ENCODE results near the gene ERC2.

Gene ERC2

DNA sequence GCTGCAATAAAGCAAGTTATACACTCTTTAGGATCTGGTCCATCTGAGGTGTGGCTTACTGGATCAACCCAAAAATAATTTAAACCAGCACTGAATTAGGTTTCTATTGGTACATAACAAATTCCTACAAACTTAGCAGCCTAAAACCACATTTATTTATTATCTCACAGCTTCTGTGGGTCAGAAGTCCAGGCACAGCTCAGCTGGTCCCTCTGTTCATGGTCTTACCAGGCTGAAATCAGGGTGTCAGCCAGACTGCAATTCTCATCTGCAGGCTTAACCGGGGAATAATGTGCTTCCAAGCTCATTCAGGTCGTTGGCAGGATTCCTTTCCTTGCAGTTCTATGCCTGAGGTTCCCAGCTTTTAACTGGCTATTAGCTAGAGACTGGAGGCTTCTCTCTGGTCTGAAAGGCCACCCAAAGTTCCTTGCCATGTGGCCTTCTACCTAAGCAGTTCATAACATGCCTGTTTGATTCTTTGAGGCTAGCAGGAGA is 503.7 kb downstream of the ERC2 start:
- no peaks in the 10 kb centered on the region for H3K27me3 ChIP-seq
- H3K4me3 ChIP-seq (ENCODE audit: low read depth, low read length): no peak overlapping the region
- H3K9me3 ChIP-seq: no peaks in the 10 kb centered on the region
- TF ChIP-seq, protein P1, sequence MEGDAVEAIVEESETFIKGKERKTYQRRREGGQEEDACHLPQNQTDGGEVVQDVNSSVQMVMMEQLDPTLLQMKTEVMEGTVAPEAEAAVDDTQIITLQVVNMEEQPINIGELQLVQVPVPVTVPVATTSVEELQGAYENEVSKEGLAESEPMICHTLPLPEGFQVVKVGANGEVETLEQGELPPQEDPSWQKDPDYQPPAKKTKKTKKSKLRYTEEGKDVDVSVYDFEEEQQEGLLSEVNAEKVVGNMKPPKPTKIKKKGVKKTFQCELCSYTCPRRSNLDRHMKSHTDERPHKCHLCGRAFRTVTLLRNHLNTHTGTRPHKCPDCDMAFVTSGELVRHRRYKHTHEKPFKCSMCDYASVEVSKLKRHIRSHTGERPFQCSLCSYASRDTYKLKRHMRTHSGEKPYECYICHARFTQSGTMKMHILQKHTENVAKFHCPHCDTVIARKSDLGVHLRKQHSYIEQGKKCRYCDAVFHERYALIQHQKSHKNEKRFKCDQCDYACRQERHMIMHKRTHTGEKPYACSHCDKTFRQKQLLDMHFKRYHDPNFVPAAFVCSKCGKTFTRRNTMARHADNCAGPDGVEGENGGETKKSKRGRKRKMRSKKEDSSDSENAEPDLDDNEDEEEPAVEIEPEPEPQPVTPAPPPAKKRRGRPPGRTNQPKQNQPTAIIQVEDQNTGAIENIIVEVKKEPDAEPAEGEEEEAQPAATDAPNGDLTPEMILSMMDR (IDR thresholded peaks at IDR 0.05; ENCODE audit: low read depth, low read length): no peak
- DNase-seq: no peak
- H3K4me1 ChIP-seq: no peaks in the 10 kb centered on the region
- H3K36me3 ChIP-seq: no peaks in the 10 kb centered on the region

DNA sequence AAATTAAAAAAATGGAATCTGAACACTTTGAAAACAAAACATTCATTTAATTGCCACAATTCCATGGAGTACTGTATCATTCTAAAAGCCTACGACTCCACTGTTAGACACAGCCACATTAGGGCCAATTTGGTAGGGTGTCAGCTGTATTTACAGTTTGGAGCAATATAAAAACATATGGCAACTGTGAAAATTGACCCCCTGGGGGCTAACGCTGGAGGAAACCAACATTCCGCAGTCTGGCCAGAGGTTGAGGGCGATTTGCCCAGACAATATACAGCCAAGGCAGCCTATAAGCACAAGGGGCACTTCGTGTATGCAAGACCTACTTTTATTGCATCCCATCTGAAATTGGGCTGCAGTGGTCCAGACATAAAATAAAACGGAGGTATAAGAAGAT is 504.7 kb downstream of the ERC2 start:
- no peak for DNase-seq
- Histone ChIP-seq H3K4me3 (ENCODE audit: low read depth, low read length) (no peak overlapping the region), H3K36me3 (no peaks in the 10 kb centered on the region), H3K4me1 (no peaks in the 10 kb centered on the region), H3K9me3 (no peaks in the 10 kb centered on the region), H3K27me3 (no peaks in the 10 kb centered on the region)
- TF ChIP-seq, protein P1 (IDR thresholded peaks at IDR 0.05; ENCODE audit: low read depth, low read length): no peak

DNA sequence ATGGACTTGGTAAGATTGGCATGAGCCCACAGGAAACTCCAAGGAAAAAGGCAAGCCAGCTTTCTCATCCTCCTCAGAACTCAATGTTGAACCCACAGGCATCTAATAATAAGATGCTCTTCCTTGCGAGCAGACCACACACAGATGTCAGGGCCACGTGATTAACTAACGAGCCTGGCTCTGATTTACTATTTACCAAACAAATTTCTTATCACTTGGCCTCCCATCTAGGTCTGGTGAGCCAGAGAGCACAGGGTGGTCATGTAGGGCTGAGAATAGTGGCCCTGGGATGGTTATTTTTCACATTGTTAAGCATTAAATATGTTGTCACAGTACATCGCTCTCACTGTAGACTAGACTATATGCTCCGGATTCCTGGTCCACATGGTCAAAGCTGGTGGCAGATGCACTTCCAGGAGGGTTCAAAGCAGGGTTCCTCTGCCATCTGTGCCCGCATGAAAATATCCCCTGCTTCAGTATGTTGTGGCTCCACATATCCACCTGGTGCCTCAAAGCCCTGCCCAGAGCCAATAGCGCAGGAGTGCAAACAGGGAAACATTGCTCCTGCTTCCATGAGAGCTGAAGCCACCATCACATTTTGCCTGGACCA is 508.7 kb downstream of the ERC2 start:
- no peak overlapping the region for H3K4me3 ChIP-seq (ENCODE audit: low read depth, low read length)
- TF ChIP-seq, protein P1 (IDR thresholded peaks at IDR 0.05; ENCODE audit: low read depth, low read length): no peak
- H3K27me3 ChIP-seq: no peaks in the 10 kb centered on the region
- no peaks in the 10 kb centered on the region for H3K4me1 ChIP-seq
- no peaks in the 10 kb centered on the region for H3K9me3 ChIP-seq
- H3K36me3 ChIP-seq: no peaks in the 10 kb centered on the region
- no peak for DNase-seq

DNA sequence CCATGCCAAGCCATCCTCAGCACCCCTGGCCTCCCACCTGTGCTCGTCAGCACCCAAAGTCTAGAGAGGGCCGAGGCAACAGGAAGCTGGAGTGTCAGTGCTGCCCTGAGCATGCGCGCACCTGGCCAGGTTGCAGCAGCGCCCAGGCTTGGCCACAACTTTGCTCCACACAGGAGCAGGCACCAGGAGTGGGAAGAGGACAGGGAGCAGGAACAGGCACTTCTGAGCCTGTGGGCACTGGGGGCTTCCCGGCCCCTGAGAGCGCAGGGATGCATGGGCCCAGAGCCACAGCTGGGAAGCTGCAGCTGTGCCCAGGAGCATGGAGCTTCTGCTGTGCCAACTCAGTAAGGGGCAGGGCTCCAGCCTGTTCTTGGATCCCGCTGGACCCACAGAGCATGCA is 509.7 kb downstream of the ERC2 start:
- no peaks in the 10 kb centered on the region for H3K36me3 ChIP-seq
- no peak overlapping the region for H3K4me3 ChIP-seq (ENCODE audit: low read depth, low read length)
- no peaks in the 10 kb centered on the region for H3K4me1 ChIP-seq
- H3K9me3 ChIP-seq: no peaks in the 10 kb centered on the region
- no peak for DNase-seq
- TF ChIP-seq, protein P1 (IDR thresholded peaks at IDR 0.05; ENCODE audit: low read depth, low read length): no peak
- H3K27me3 ChIP-seq: no peaks in the 10 kb centered on the region

DNA sequence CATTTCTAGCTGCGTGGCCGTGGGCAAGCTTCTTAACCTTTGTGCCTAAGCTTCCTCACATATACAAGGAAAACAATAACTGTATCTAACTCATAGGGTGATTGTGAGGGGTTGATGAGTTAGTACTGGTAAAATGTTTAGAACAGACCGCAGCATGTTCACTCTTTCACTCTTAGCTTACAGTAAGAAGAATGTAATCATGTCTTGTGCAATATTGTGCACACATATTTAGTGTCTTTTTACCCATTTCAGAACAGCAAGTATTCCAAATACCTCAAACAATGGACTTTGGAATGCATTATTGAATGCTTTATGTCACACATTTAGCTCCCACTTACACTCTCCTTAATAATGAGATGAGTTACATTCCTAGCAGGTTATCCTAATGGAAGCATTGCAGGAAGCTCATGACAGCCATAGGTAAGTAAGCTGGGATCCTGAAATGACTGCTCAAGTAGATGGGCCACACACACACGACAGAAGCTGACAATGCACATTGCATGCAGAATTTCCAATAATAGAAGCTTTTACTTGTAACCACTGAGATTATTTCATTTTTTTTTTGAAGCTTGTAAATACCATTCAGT is 512.3 kb downstream of the ERC2 start:
- H3K36me3 ChIP-seq: no peaks in the 10 kb centered on the region
- H3K27me3 ChIP-seq: no peaks in the 10 kb centered on the region
- TF ChIP-seq, protein P1 (IDR thresholded peaks at IDR 0.05; ENCODE audit: low read depth, low read length): no peak
- no peaks in the 10 kb centered on the region for H3K4me1 ChIP-seq
- H3K4me3 ChIP-seq (ENCODE audit: low read depth, low read length): no peak overlapping the region
- no peak for DNase-seq
- no peaks in the 10 kb centered on the region for H3K9me3 ChIP-seq

DNA sequence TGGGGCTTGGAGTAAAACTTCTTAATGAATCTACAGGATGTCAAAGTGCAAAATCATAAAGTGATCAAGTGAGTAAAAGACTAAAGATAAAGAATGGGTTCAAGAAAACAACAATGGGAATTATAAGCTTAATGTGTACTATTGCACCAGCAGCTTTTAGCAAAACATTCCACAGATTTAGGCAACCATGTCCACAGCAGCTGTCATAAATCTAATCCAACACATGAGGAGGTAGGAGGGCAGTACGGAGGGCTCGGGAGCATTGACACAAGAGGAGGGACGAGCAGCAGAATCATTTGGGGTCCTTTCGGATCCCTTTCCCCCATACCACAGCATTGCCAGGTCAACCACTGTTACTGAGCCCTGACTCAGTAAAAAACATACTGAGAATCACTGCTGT is 516.9 kb downstream of the ERC2 start:
- DNase-seq: no peak
- no peaks in the 10 kb centered on the region for H3K4me1 ChIP-seq
- H3K27me3 ChIP-seq: no peaks in the 10 kb centered on the region
- TF ChIP-seq, protein P1 (IDR thresholded peaks at IDR 0.05; ENCODE audit: low read depth, low read length): no peak
- H3K36me3 ChIP-seq: no peaks in the 10 kb centered on the region
- no peak overlapping the region for H3K4me3 ChIP-seq (ENCODE audit: low read depth, low read length)
- H3K9me3 ChIP-seq: no peaks in the 10 kb centered on the region
